IPS-15b (cell line): ENCODE data around the gene PAM.

Experiments
- H3K27me3 ChIP-seq: one replicate; pipeline ENCODE4 v1.6.1; 2013; ENCODE audit warnings: low read length; ENCODE audit not compliant: control insufficient read depth, insufficient read depth
- H3K36me3 ChIP-seq: one replicate; pipeline ENCODE4 v1.6.1; 2013; ENCODE audit warnings: low read length; ENCODE audit not compliant: control insufficient read depth, insufficient read depth
- H3K4me1 ChIP-seq: one replicate; pipeline ENCODE4 v1.6.1; 2013; ENCODE audit warnings: mild to moderate bottlenecking, low read length; ENCODE audit not compliant: control insufficient read depth, insufficient read depth
- H3K4me3 ChIP-seq: one replicate; pipeline ENCODE4 v1.5.1; 2013; ENCODE audit warnings: low read depth, low read length
- H3K9ac ChIP-seq: one replicate; pipeline ENCODE4 v1.6.1; 2013; ENCODE audit warnings: low read depth, mild to moderate bottlenecking, low read length
- H3K9me3 ChIP-seq: one replicate; pipeline ENCODE4 v1.6.1; 2013; ENCODE audit warnings: mild to moderate bottlenecking, low read length; ENCODE audit not compliant: control insufficient read depth, insufficient read depth

The PAM gene

DNA sequence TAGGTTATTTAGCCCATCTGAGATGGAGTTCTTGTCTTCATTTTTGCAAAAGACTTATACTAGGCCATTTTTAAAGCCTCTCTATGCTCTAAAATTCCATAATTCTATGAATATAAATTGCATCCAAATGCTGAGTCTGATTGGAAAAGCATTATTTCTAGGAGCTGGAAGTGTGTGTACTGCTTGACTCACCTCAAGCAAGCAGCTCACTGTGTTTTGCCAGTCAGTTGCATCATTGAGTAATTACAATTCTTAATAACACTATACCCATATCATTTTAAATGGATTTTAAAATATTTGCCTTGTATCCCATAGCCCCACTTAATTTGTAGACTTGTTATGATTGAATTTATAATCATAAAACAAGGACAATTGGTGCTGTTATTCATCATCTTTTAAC, 161.0 kb downstream of the PAM start:
- no peaks in the 10 kb centered on the region for H3K36me3 ChIP-seq
- no peaks in the 10 kb centered on the region for H3K9me3 ChIP-seq
- no peaks in the 10 kb centered on the region for H3K27me3 ChIP-seq
- no peaks in the 10 kb centered on the region for H3K4me1 ChIP-seq
- no peak overlapping the region for H3K4me3 ChIP-seq
- H3K9ac ChIP-seq = no peak overlapping the region

- Histone ChIP-seq H3K9me3 (no peaks in the 10 kb centered on the region), H3K27me3 (no peaks in the 10 kb centered on the region), H3K9ac (no peak overlapping the region), H3K36me3 (no peaks in the 10 kb centered on the region), H3K4me3 (no peak overlapping the region), H3K4me1 (peaks cover 2% of the 10 kb centered on the region)
Observed at GRCh38 chr5:102918986-102919610, 164.0 kb downstream of the PAM start.

- H3K9me3 ChIP-seq = no peaks in the 10 kb centered on the region
- H3K4me3 ChIP-seq = no peak overlapping the region
- H3K4me1 ChIP-seq = peaks cover 2% of the 10 kb centered on the region
- no peaks in the 10 kb centered on the region for H3K36me3 ChIP-seq
- no peaks in the 10 kb centered on the region for H3K27me3 ChIP-seq
- no peak overlapping the region for H3K9ac ChIP-seq
Observed at GRCh38 chr5:102920762-102921161, 165.7 kb downstream of the PAM start.

DNA sequence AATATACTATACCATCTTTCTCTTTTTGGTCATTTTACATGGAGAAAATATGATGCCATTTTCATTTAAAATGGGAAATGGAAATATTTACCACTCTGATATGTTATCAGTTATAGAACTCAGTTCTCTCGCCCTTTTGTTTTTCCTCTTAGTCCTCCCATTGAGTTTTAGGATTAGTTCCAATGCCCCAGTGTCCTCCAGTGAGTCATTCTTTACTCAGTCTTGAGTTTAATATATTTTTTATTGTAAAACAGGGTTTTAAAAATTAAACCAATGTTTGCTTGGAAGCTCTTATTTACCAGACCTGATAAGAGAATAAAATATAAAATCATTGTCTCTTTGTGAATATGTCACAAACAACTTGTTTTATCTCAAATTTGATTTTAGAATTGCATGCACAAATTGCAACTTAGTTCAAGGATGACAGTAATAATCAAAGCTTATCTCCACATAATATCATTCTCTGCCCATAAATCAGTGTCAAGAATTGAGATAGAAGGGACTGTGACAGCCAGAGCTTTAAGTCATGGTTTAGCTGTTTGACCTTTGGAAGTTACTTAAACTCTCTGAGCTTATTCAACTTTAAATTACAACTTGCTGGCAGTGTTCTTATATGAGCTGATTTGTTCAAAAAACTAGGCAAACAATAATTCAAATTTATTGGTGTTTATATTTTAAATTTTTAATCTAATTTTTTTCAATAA, 166.4 kb downstream of the PAM start:
- H3K4me3 ChIP-seq = no peak overlapping the region
- H3K27me3 ChIP-seq = no peaks in the 10 kb centered on the region
- H3K4me1 ChIP-seq = peaks cover 2% of the 10 kb centered on the region
- no peak overlapping the region for H3K9ac ChIP-seq
- H3K36me3 ChIP-seq = no peaks in the 10 kb centered on the region
- H3K9me3 ChIP-seq = no peaks in the 10 kb centered on the region

- Histone ChIP-seq H3K36me3 (no peaks in the 10 kb centered on the region), H3K9me3 (no peaks in the 10 kb centered on the region), H3K4me1 (peaks cover 2% of the 10 kb centered on the region), H3K4me3 (no peak overlapping the region), H3K9ac (no peak overlapping the region), H3K27me3 (no peaks in the 10 kb centered on the region)
Observed at GRCh38 chr5:102922111-102922720, 167.1 kb downstream of the PAM start.

DNA sequence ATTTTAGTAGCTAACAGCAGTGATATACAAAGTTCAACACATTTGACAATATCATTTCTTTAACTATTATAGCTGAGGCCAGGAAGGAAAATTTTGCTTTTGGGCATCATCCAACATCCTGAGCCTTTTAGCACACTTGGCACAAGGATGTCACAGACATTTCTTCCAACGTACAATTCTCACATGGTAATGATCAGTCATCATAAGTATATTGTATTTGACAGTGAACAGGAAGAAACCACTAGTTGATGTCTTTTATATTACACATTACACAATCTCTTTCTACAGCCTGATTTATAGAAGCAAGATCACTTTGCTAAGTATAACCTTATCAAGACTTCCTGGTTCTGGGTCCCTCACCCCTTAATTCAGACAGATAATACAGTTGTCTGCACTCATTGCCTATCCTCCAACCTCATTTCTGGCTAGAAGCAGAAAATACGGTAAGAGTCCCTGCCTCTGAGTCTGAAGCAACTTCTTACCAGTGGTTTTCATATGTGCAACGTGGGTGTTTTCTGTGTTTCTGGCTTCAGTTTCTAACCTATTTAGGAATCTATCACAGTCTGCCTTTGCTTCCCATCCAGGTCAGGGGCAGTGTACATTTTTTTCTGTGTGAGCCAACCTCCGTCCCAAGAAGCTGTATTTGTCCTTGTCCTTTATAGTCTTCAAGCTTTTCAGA, 167.8 kb downstream of the PAM start:
- H3K4me3 ChIP-seq = no peak overlapping the region
- no peaks in the 10 kb centered on the region for H3K9me3 ChIP-seq
- H3K36me3 ChIP-seq = no peaks in the 10 kb centered on the region
- no peak overlapping the region for H3K9ac ChIP-seq
- peaks cover 2% of the 10 kb centered on the region for H3K4me1 ChIP-seq
- H3K27me3 ChIP-seq = no peaks in the 10 kb centered on the region

DNA sequence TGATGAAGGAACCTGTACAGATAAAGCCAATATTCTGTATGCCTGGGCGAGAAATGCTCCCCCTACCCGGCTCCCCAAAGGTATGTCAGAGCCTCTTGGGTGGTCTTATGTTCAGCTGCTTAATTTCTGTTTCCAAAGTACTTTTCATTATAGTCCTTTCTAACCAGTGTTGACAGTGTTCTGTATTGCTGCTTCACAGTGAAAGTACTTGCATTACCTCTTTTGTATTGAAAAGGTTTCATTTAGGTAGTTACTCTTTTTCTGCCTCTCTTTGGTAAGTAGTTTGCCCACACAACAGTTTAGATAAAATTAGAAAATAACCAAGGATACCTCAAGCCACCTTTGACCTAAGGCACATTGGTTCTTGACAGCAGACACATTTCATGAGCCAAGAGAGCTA, 169.9 kb downstream of the PAM start:
- H3K27me3 ChIP-seq = no peaks in the 10 kb centered on the region
- H3K4me1 ChIP-seq = peaks cover 2% of the 10 kb centered on the region
- no peak overlapping the region for H3K4me3 ChIP-seq
- H3K9me3 ChIP-seq = no peaks in the 10 kb centered on the region
- no peaks in the 10 kb centered on the region for H3K36me3 ChIP-seq
- H3K9ac ChIP-seq = no peak overlapping the region

DNA sequence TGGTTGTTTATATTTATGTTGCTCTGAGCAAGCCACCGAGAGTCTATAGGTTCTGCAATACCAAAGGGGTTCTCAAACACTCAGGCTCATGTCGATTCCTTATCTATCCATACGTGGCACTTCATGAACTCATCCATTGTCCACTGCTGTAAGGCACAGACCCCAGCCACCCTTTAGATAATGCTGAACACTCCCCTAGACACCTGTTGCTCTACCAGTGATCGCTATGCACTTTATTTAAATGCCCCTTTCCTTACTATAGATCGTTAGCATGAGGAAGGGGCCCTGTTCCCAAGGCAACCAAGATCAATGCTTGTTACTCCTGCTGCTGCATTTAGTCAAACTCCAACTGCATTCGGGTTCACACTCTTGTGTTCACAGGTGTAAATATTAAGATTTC, 171.9 kb downstream of the PAM start:
- H3K36me3 ChIP-seq = no peaks in the 10 kb centered on the region
- H3K9ac ChIP-seq = no peak overlapping the region
- H3K9me3 ChIP-seq = no peaks in the 10 kb centered on the region
- peaks cover 1% of the 10 kb centered on the region for H3K4me1 ChIP-seq
- no peak overlapping the region for H3K4me3 ChIP-seq
- H3K27me3 ChIP-seq = no peaks in the 10 kb centered on the region

DNA sequence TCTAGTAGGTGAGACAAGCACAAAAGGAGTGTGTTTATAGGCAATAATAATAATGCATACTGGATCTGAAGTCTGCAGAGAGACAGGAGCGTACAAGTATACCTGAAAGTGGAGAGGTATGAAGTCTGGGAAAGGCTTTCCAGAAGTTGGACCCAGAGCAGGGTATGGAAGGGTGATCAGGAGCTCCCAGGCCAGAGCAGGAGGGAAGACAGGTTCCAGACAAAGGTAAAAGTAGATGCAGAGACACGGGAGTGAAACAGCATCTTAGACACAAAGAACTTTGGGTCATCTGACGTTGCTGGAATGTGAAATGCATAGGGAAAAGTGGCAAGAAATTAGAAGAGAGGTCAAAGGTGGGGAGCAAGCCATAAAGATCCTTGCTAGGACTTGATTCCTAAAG, 175.1 kb downstream of the PAM start:
- Histone ChIP-seq H3K27me3 (no peaks in the 10 kb centered on the region), H3K9ac (no peak overlapping the region), H3K4me1 (no peaks in the 10 kb centered on the region), H3K4me3 (no peak overlapping the region), H3K36me3 (no peaks in the 10 kb centered on the region), H3K9me3 (no peaks in the 10 kb centered on the region)

GRCh38 chr5:102931085-102931725, 176.1 kb downstream of the PAM start:
- H3K4me3 ChIP-seq = no peak overlapping the region
- H3K4me1 ChIP-seq = no peaks in the 10 kb centered on the region
- no peaks in the 10 kb centered on the region for H3K9me3 ChIP-seq
- no peaks in the 10 kb centered on the region for H3K27me3 ChIP-seq
- H3K36me3 ChIP-seq = no peaks in the 10 kb centered on the region
- no peak overlapping the region for H3K9ac ChIP-seq

DNA sequence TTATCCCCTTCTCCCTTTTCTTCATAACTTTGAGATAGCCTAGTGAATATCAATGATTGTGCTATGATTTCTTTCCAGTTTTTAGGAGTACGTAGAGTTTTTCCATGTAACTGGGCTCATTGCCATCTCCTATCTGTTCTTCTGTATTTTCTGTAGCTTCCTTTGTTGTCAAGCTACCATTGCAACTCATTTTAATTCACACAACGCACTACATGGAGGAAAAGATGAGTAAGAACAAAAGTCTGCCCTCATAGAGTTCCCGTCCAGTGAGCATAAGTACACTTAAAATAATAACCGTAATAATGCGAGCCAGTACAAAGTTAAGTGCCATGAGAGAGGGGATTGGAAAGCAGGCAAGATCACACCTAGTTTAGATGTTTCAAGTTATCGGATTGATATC, 177.7 kb downstream of the PAM start:
- Histone ChIP-seq H3K9me3 (no peaks in the 10 kb centered on the region), H3K36me3 (no peaks in the 10 kb centered on the region), H3K4me1 (no peaks in the 10 kb centered on the region), H3K27me3 (no peaks in the 10 kb centered on the region), H3K9ac (no peak overlapping the region), H3K4me3 (no peak overlapping the region)
